Upper lobe of left lung (tissue), 6 donors: ENCODE measurements around the gene GPX6. TPM values are rescaled to one million over a fixed set of nuclear protein-coding genes. Genes with fewer than 3 reads are reported as not detected.
"Not testable (repeated sequence)": the region's sequence is repeated elsewhere in the genome, so short reads cannot be mapped to it uniquely, and the experiment has no call there.

Source experiments
- ATAC-seq, 2 donors: fragments of 200-7000 bp; cut with Tn5 transposase; one replicate each; pipeline ENCODE4 v1.9.1; 2022; ENCODE audit warnings: mild to moderate bottlenecking in 2 of 2, moderate library complexity in 2 of 2; ENCODE audit not compliant: low FRiP score in 2 of 2
- DNase-seq, 2 donors: peaks; one replicate each; pipeline ENCODE4 v3.0.0-alpha.2; 2019 to 2020
- H3K27ac ChIP-seq, 4 donors: fragments of 200-600 bp; sonication (generic); one replicate each; pipeline ENCODE4 v1.5.1; 2016 to 2019
- H3K27me3 ChIP-seq, 4 donors: fragments of 200-600 bp; sonication (generic); one replicate each; pipeline ENCODE4 v1.5.1; 2017 to 2019
- H3K36me3 ChIP-seq, 4 donors: fragments of 200-600 bp; sonication (generic); one replicate each; pipeline ENCODE4 v1.5.1; 2016 to 2019
- H3K4me1 ChIP-seq, 4 donors: fragments of 200-600 bp; sonication (generic); one replicate each; pipeline ENCODE4 v1.5.1; 2018 to 2019
- H3K4me3 ChIP-seq, 4 donors: fragments of 200-600 bp; sonication (generic); one replicate each; pipeline ENCODE4 v1.5.1; 2017 to 2019; ENCODE audit warnings: mild to moderate bottlenecking in 2 of 4, moderate library complexity in 1 of 4
- H3K9me3 ChIP-seq, 4 donors: fragments of 200-600 bp; sonication (generic); one replicate each; pipeline ENCODE4 v1.5.1; 2018 to 2019
- CTCF ChIP-seq, 6 experiments: fragments of 450-650 bp in 4 of 6; fragments of 200-600 bp in 2 of 6; sonication (generic) in 2 of 6; IDR thresholded peaks; one replicate each; pipeline ENCODE4 v1.5.1; 2016 to 2019; ENCODE audit warnings: antibody characterized with exemption in 6 of 6
- EP300 ChIP-seq, 4 donors: sonication (generic); formaldehyde crosslinking; IDR thresholded peaks; one replicate each; pipeline ENCODE4 v1.5.1; 2017; ENCODE audit warnings: antibody characterized with exemption in 4 of 4, control low read depth in 2 of 4
- POLR2A ChIP-seq, 4 donors: fragments of 450-650 bp; IDR thresholded peaks; one replicate each; pipeline ENCODE4 v1.5.1; 2016 to 2017; ENCODE audit warnings: antibody characterized with exemption in 4 of 4, mild to moderate bottlenecking in 2 of 4
- POLR2AphosphoS5 ChIP-seq, 2 donors: sonication (generic); formaldehyde crosslinking; IDR thresholded peaks; one replicate each; pipeline ENCODE4 v1.5.1; 2017; ENCODE audit warnings: antibody characterized with exemption in 2 of 2
- WGBS, 2 donors: methylation state at CpG; one replicate each; pipeline ENCODE4 v1.1.5; 2017 to 2018; 5-methylcytosine and 5-hydroxymethylcytosine counted together
- total RNA-seq, 6 donors: library from RNA; depleted of rRNA in 4 of 6; stranded (reverse); fragments of >200 nt in 4 of 6; gene quantifications; one replicate each; pipeline versions ENCODE4 v1.1.0 to v1.2.1, GENCODE V29; 2016 to 2021
- donor health status: DM: no; HTN: no; CAD: no; lungs with moderate emphysema.
- donor health status: DM: no; HTN: yes; CAD: no; lungs with severe emphysema.

Gene GPX6
- total RNA-seq, 6 donors from 2014 or later, result not detected

- DNase-seq, result no peak
- no peak for TF ChIP-seq POLR2AphosphoS5 (IDR thresholded peaks at IDR 0.05)
- no peak for TF ChIP-seq EP300 (IDR thresholded peaks at IDR 0.05)
- TF ChIP-seq CTCF (IDR thresholded peaks at IDR 0.05), result no peak
- no peak for TF ChIP-seq POLR2A (IDR thresholded peaks at IDR 0.05)
- H3K4me3 ChIP-seq, result no peak overlapping the region
- H3K36me3 ChIP-seq, result no peaks in the 10 kb centered on the region
- H3K27me3 ChIP-seq, result no peaks in the 10 kb centered on the region
- H3K9me3 ChIP-seq, result no peaks in the 10 kb centered on the region
- no peak overlapping the region for H3K27ac ChIP-seq
- no peaks in the 10 kb centered on the region for H3K4me1 ChIP-seq
- WGBS, 2 donors, result 26 to 30% methylated on average over 24 to 25 of the region's 25 CpGs
- ATAC-seq, result no peak
Observed at GRCh38 chr6:28553986-28554881, 38.6 kb upstream of the GPX6 start.

GRCh38 chr6:28553384-28553985, 37.9 kb upstream of the GPX6 start:
- H3K36me3 ChIP-seq, result no peaks in the 10 kb centered on the region
- H3K27me3 ChIP-seq, result no peaks in the 10 kb centered on the region
- no peaks in the 10 kb centered on the region for H3K4me1 ChIP-seq
- no peak overlapping the region for H3K27ac ChIP-seq
- TF ChIP-seq POLR2A (IDR thresholded peaks at IDR 0.05), result no peak
- no peaks in the 10 kb centered on the region for H3K9me3 ChIP-seq
- H3K4me3 ChIP-seq, result no peak overlapping the region
- WGBS, 2 donors, result 43 to 50% methylated on average over 8 of the region's 8 CpGs
- ATAC-seq (no peak), DNase-seq (no peak)

- no peaks in the 10 kb centered on the region for H3K27me3 ChIP-seq
Observed at GRCh38 chr6:28551891-28552666, 36.5 kb upstream of the GPX6 start.

GRCh38 chr6:28547003-28547402, 31.4 kb upstream of the GPX6 start:
- ATAC-seq, H3K27me3 ChIP-seq, H3K9me3 ChIP-seq, H3K27ac ChIP-seq, H3K36me3 ChIP-seq, DNase-seq, H3K4me1 ChIP-seq, H3K4me3 ChIP-seq: not testable (repeated sequence)
- 65 to 76% methylated on average over 3 of the region's 3 CpGs for WGBS, 2 donors

More at GRCh38 chr6:28551891-28552666, 36.5 kb upstream of the GPX6 start:
- WGBS, 2 donors, result 64 to 76% methylated on average over 4 of the region's 4 CpGs
- Histone ChIP-seq H3K4me1 (no peaks in the 10 kb centered on the region), H3K36me3 (no peaks in the 10 kb centered on the region), H3K27ac (no peak overlapping the region), H3K4me3 (no peak overlapping the region), H3K9me3 (no peaks in the 10 kb centered on the region)
- TF ChIP-seq EP300 (IDR thresholded peaks at IDR 0.05) (no peak), POLR2A (IDR thresholded peaks at IDR 0.05) (no peak)
- ATAC-seq (no peak), DNase-seq (no peak)

GRCh38 chr6:28545955-28546354, 30.4 kb upstream of the GPX6 start:
- DNase-seq, result no peak
- no peak for TF ChIP-seq POLR2AphosphoS5 (IDR thresholded peaks at IDR 0.05)
- TF ChIP-seq POLR2A (IDR thresholded peaks at IDR 0.05), result no peak
- TF ChIP-seq CTCF (IDR thresholded peaks at IDR 0.05), result no peak
- no peak for TF ChIP-seq EP300 (IDR thresholded peaks at IDR 0.05)
- ATAC-seq, result no peak
- H3K4me1 ChIP-seq, result peaks cover 0 to 9% (median 4%) of the 10 kb centered on the region in 4 donors
- no peaks in the 10 kb centered on the region for H3K9me3 ChIP-seq
- H3K27me3 ChIP-seq, result no peaks in the 10 kb centered on the region
- no peaks in the 10 kb centered on the region for H3K36me3 ChIP-seq
- H3K27ac ChIP-seq, result no peak overlapping the region
- H3K4me3 ChIP-seq, result no peak overlapping the region
